ENCODE measurements around the gene NUP93.

GRCh38 chr16:56870276-56870888, 140.5 kb downstream of the NUP93 start:
- TF ChIP-seq SUZ12 (IDR thresholded peaks at IDR 0.05) (no peak), CTBP1 (IDR thresholded peaks at IDR 0.05; ENCODE audit: borderline replicate concordance) (no peak), SP1 (IDR thresholded peaks at IDR 0.05) (no peak), ZNF384 (IDR thresholded peaks at IDR 0.05) (no peak), HDGF (IDR thresholded peaks at IDR 0.05; ENCODE audit: borderline replicate concordance) (no peak), FOXK2 (IDR thresholded peaks at IDR 0.05) (no peak)

All from HEK293T (cell line).